ENCODE data around the gene RAI1.

RAI1 gene

GRCh38 chr17:17719199-17719940 lies 38.1 kb downstream of the RAI1 start:
- ChIA-PET CTCF (interaction anchor here (0.5 to 0.6 kb wide), 4 partner anchors 199 to 364 kb away, joined by 3 read pairs; partner anchors contain the start of genes DRC3 and TOM1L2), POLR2A (no interaction called here)
- peaks cover 12% of the 10 kb centered on the region for H3K4me1 ChIP-seq (ENCODE audit: control insufficient read depth, insufficient read depth, low read length)
- H3K27ac ChIP-seq (ENCODE audit: extremely low read depth, low read depth, low read length), result no peak overlapping the region
- TF ChIP-seq GLIS1 (tag by site-specific recombination; IDR thresholded peaks at IDR 0.05) (no peak), ZNF335 (tag by site-specific recombination; conservative IDR thresholded peaks at IDR 0.05) (no peak), SP3 (tag by site-specific recombination; IDR thresholded peaks at IDR 0.05) (no peak), ZNF391 (tag by site-specific recombination; IDR thresholded peaks at IDR 0.05; ENCODE audit: borderline replicate concordance, low read depth) (no peak), INSM2 (tag by site-specific recombination; IDR thresholded peaks at IDR 0.05) (no peak), MZF1 (tag by site-specific recombination; IDR thresholded peaks at IDR 0.05; ENCODE audit: borderline replicate concordance) (no peak), ZNF354C (tag by site-specific recombination; IDR thresholded peaks at IDR 0.05; ENCODE audit: borderline replicate concordance, low read depth) (no peak), ZNF664 (tag by site-specific recombination; IDR thresholded peaks at IDR 0.05) (peak; percentile 97), PRDM1 (tag by site-specific recombination; IDR thresholded peaks at IDR 0.05) (no peak), ZNF623 (tag by site-specific recombination; IDR thresholded peaks at IDR 0.05) (peak; percentile 90), ZNF776 (tag by site-specific recombination; IDR thresholded peaks at IDR 0.05; ENCODE audit: borderline replicate concordance) (no peak), TSHZ1 (tag by site-specific recombination; IDR thresholded peaks at IDR 0.05; ENCODE audit: borderline replicate concordance) (no peak), ZNF626 (tag by site-specific recombination; IDR thresholded peaks at IDR 0.05) (no peak), PBX3 (CRISPR knock-in tag; IDR thresholded peaks at IDR 0.05) (no peak)
- H3K9me3 ChIP-seq (ENCODE audit: control insufficient read depth, insufficient read depth, low read depth, low read length), result no peaks in the 10 kb centered on the region
- no peak overlapping the region for H3K4me3 ChIP-seq (ENCODE audit: low read depth, low read length)
- H3K36me3 ChIP-seq (ENCODE audit: control insufficient read depth in 2 of 2, insufficient read depth in 1 of 2, low read length in 2 of 2), result peaks cover 0 to 3% of the 10 kb centered on the region in 2 experiments

GRCh38 chr17:17719966-17720543 lies 38.8 kb downstream of the RAI1 start:
- no peak overlapping the region for H3K27ac ChIP-seq (ENCODE audit: extremely low read depth, low read depth, low read length)
- H3K4me1 ChIP-seq (ENCODE audit: control insufficient read depth, insufficient read depth, low read length), result peaks cover 15% of the 10 kb centered on the region
- ChIA-PET CTCF (interaction anchor here (0.5 to 0.6 kb wide), 3 partner anchors 36 to 365 kb away, joined by 3 read pairs; partner anchors contain the start of genes DRC3 and TOM1L2), POLR2A (no interaction called here)
- H3K4me3 ChIP-seq (ENCODE audit: low read depth, low read length), result no peak overlapping the region
- no peaks in the 10 kb centered on the region for H3K9me3 ChIP-seq (ENCODE audit: control insufficient read depth, insufficient read depth, low read depth, low read length)
- H3K36me3 ChIP-seq (ENCODE audit: control insufficient read depth in 2 of 2, insufficient read depth in 1 of 2, low read length in 2 of 2), result peaks cover 0 to 3% of the 10 kb centered on the region in 2 experiments
- TF ChIP-seq ZNF157 (tag by site-specific recombination; IDR thresholded peaks at IDR 0.05) (no peak), MEIS1 (CRISPR knock-in tag; IDR thresholded peaks at IDR 0.05; ENCODE audit: borderline replicate concordance) (no peak), ZNF433 (tag by site-specific recombination; IDR thresholded peaks at IDR 0.05; ENCODE audit: low read depth) (no peak), ZEB2 (tag by site-specific recombination; IDR thresholded peaks at IDR 0.05) (no peak), ZNF707 (tag by site-specific recombination; IDR thresholded peaks at IDR 0.05) (no peak), ZNF23 (tag by site-specific recombination; IDR thresholded peaks at IDR 0.05; ENCODE audit: borderline replicate concordance) (no peak), ZNF514 (tag by site-specific recombination; IDR thresholded peaks at IDR 0.05) (no peak), ZBTB1 (tag by site-specific recombination; IDR thresholded peaks at IDR 0.05) (no peak), ZNF585B (tag by site-specific recombination; IDR thresholded peaks at IDR 0.05) (no peak), PRDM10 (tag by site-specific recombination; IDR thresholded peaks at IDR 0.05) (no peak), RBAK (tag by site-specific recombination; IDR thresholded peaks at IDR 0.05) (no peak)

All from HEK293 (cell line).